ENCODE data around the gene EPS8L3.

GRCh38 chr1:109783436-109783835, 19.7 kb upstream of the EPS8L3 start:
- TF ChIP-seq POLR2AphosphoS5 (IDR thresholded peaks at IDR 0.05), result no peak
- TF ChIP-seq, protein P1, sequence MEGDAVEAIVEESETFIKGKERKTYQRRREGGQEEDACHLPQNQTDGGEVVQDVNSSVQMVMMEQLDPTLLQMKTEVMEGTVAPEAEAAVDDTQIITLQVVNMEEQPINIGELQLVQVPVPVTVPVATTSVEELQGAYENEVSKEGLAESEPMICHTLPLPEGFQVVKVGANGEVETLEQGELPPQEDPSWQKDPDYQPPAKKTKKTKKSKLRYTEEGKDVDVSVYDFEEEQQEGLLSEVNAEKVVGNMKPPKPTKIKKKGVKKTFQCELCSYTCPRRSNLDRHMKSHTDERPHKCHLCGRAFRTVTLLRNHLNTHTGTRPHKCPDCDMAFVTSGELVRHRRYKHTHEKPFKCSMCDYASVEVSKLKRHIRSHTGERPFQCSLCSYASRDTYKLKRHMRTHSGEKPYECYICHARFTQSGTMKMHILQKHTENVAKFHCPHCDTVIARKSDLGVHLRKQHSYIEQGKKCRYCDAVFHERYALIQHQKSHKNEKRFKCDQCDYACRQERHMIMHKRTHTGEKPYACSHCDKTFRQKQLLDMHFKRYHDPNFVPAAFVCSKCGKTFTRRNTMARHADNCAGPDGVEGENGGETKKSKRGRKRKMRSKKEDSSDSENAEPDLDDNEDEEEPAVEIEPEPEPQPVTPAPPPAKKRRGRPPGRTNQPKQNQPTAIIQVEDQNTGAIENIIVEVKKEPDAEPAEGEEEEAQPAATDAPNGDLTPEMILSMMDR (IDR thresholded peaks at IDR 0.05), result no peak
- no peak for TF ChIP-seq POLR2A (IDR thresholded peaks at IDR 0.05)

Measured in sigmoid colon (tissue), 4 donors.